Gastrocnemius medialis (tissue), 4 donors: ENCODE results near the gene APBA3.

Experiments
- POLR2A ChIP-seq, 2 donors: fragments of 450-650 bp; IDR thresholded peaks; one replicate each; pipeline ENCODE4 v1.6.1; 2017; ENCODE audit warnings: antibody characterized with exemption in 2 of 2, mild to moderate bottlenecking in 2 of 2, moderate library complexity in 2 of 2
- TF ChIP-seq, protein P1 (sequence below), 5 experiments: fragments of 450-650 bp in 3 of 5; fragments of 200-600 bp in 2 of 5; sonication (generic) in 2 of 5; IDR thresholded peaks in 4 of 5; conservative IDR thresholded peaks in 1 of 5; 1 replicate in 4 of 5; 2 replicates in 1 of 5; pipeline ENCODE4 v1.5.1; 2016 to 2019; ENCODE audit warnings: antibody characterized with exemption in 5 of 5, mild to moderate bottlenecking in 3 of 5, moderate library complexity in 3 of 5

DNA sequence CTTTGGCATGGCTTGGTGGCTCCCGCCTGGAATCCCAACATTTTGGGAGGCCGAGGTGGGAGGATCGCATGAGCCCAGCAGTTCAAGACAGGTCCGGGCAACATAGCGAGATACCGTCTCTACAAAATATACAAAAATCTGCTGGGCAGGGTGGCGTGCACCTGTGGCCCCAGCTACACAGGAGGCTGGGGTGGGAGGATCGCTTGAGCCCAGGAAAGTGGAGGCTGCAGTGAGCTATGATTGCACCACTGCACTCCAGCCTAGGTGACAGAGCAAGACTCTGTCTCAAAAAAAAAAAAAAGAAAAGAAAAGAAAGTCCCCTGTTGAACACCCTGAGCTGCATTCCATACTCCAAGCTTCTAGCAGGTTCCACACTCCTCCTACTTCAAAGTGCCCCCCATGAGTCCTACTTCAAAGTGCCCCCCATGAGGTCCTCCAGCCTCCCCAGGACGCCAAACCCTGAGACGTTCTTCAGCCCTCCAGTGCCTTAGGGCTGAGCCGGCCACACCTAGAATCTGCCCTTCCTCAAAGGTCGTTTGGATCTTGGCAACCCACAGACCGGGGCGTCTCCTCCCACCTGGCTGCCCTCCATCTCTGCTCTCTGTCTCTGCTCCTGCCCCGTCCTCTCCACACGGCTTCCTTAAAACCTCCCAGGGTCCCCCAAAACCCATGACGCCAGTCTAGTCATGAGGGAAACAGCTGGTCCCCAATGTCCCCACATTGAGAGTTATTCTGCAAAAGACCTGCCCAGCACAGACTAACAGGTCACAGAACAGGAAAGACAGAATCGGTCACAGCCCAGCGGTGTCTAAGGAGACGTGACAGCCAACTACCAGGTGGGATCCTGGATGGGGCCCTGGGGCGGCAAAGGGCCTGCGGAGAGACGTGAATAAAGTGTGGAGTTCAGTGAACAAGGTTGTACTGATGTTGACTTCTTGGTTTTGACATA, 48.6 kb downstream of the APBA3 start:
- no peak for TF ChIP-seq POLR2A (IDR thresholded peaks at IDR 0.05)
- TF ChIP-seq, protein P1, sequence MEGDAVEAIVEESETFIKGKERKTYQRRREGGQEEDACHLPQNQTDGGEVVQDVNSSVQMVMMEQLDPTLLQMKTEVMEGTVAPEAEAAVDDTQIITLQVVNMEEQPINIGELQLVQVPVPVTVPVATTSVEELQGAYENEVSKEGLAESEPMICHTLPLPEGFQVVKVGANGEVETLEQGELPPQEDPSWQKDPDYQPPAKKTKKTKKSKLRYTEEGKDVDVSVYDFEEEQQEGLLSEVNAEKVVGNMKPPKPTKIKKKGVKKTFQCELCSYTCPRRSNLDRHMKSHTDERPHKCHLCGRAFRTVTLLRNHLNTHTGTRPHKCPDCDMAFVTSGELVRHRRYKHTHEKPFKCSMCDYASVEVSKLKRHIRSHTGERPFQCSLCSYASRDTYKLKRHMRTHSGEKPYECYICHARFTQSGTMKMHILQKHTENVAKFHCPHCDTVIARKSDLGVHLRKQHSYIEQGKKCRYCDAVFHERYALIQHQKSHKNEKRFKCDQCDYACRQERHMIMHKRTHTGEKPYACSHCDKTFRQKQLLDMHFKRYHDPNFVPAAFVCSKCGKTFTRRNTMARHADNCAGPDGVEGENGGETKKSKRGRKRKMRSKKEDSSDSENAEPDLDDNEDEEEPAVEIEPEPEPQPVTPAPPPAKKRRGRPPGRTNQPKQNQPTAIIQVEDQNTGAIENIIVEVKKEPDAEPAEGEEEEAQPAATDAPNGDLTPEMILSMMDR (IDR thresholded peaks at IDR 0.05 in 4 of 5, conservative IDR thresholded peaks at IDR 0.05 in 1 of 5): no peak
